Sigmoid colon (tissue), 7 donors: ENCODE results near the gene SYNDIG1L. TPM values are rescaled to one million over a fixed set of nuclear protein-coding genes. Genes with fewer than 3 reads are reported as not detected.

ENCODE experiments used
- DNase-seq: peaks from one replicate; pipeline ENCODE4 v3.0.0-alpha.2; 2019
- H3K27ac ChIP-seq, 4 donors: fragments of 200-600 bp; sonication (generic); one replicate each; pipeline ENCODE4 v1.5.1; 2016 to 2019; ENCODE audit warnings: mild to moderate bottlenecking in 1 of 4
- H3K27me3 ChIP-seq, 3 donors: fragments of 200-600 bp; sonication (generic); one replicate each; pipeline ENCODE4 v1.5.1; 2019; ENCODE audit warnings: mild to moderate bottlenecking in 1 of 3
- H3K36me3 ChIP-seq, 4 donors: fragments of 200-600 bp; sonication (generic); one replicate each; pipeline ENCODE4 v1.5.1; 2016 to 2019
- H3K4me1 ChIP-seq, 4 donors: fragments of 200-600 bp; sonication (generic); one replicate each; pipeline ENCODE4 v1.5.1; 2017 to 2019
- H3K4me3 ChIP-seq, 4 donors: fragments of 200-600 bp; sonication (generic); one replicate each; pipeline ENCODE4 v1.5.1; 2017 to 2019; ENCODE audit warnings: mild to moderate bottlenecking in 2 of 4, moderate library complexity in 1 of 4
- H3K9me3 ChIP-seq, 4 donors: fragments of 200-600 bp in 3 of 4; sonication (generic) in 3 of 4; one replicate each; pipeline versions ENCODE4 v1.5.1 to v1.6.1; 2013 to 2019
- CTCF ChIP-seq, 4 experiments: fragments of 450-650 bp in 3 of 4; fragments of 200-600 bp in 1 of 4; IDR thresholded peaks; one replicate each; pipeline ENCODE4 v1.5.1; 2016 to 2019; ENCODE audit warnings: antibody characterized with exemption in 4 of 4, mild to moderate bottlenecking in 3 of 4, moderate library complexity in 2 of 4
- EP300 ChIP-seq, 4 donors: sonication (generic); formaldehyde crosslinking; IDR thresholded peaks; one replicate each; pipeline ENCODE4 v1.6.1; 2017; ENCODE audit warnings: antibody characterized with exemption in 4 of 4
- POLR2A ChIP-seq, 2 donors: fragments of 450-650 bp; IDR thresholded peaks; one replicate each; pipeline ENCODE4 v1.6.1; 2016; ENCODE audit warnings: antibody characterized with exemption in 2 of 2, mild to moderate bottlenecking in 2 of 2, moderate library complexity in 2 of 2
- POLR2AphosphoS5 ChIP-seq, 4 donors: sonication (generic); formaldehyde crosslinking; IDR thresholded peaks; one replicate each; pipeline ENCODE4 v1.6.1; 2017; ENCODE audit warnings: antibody characterized with exemption in 4 of 4
- WGBS, 2 donors: extraction: QIAGEN DNeasy Blood & Tissue Kit; methylation state at CpG; one replicate each; pipeline ENCODE4 v1.1.7; 2013; 5-methylcytosine and 5-hydroxymethylcytosine counted together
- intact Hi-C: fragments of 100-400 bp; cut with DNase I; formaldehyde crosslinking; loops from one replicate; pipeline ENCODE4 v1.15.1; 2023
- polyA plus RNA-seq, 3 donors: library from polyadenylated mRNA; stranded (reverse); fragments of 200-250 nt; gene quantifications; one replicate each; pipeline ENCODE4 v1.2.3, GENCODE V29; 2013
- total RNA-seq, 4 donors: library from RNA; depleted of rRNA; stranded (reverse); fragments of >200 nt; gene quantifications; one replicate each; pipeline ENCODE4 v1.1.0, GENCODE V29; 2016
- donor health status: healthy with polysubstance abuse.
- donor health status: Bipolar disorder and iron deficiency.
- donor health status: healthy.

The SYNDIG1L gene
- total and polyA plus RNA-seq, 7 donors, result under 0.01 to 1.7 (median 0.20) TPM; not detected in 4

GRCh38 chr14:74411671-74412070 is 14.3 kb downstream of the SYNDIG1L start:
- 76 to 84% methylated on average over 7 of the region's 7 CpGs for WGBS, 2 donors
- Histone ChIP-seq H3K4me3 (no peak overlapping the region), H3K4me1 (no peaks in the 10 kb centered on the region), H3K27me3 (peaks cover 0 to 15% (median 9%) of the 10 kb centered on the region in 3 donors), H3K36me3 (no peaks in the 10 kb centered on the region), H3K9me3 (no peaks in the 10 kb centered on the region), H3K27ac (no peak overlapping the region)
- intact Hi-C loops, result no loop called here
- TF ChIP-seq CTCF (IDR thresholded peaks at IDR 0.05), result no peak
- peak; percentile 41 for DNase-seq

GRCh38 chr14:74409441-74409840 is 16.6 kb downstream of the SYNDIG1L start:
- TF ChIP-seq POLR2A (IDR thresholded peaks at IDR 0.05) (no peak), CTCF (IDR thresholded peaks at IDR 0.05) (no peak), EP300 (IDR thresholded peaks at IDR 0.05) (no peak)
- Histone ChIP-seq H3K9me3 (no peaks in the 10 kb centered on the region), H3K27me3 (peaks cover 0 to 21% (median 5%) of the 10 kb centered on the region in 3 donors), H3K36me3 (no peaks in the 10 kb centered on the region), H3K27ac (no peak overlapping the region), H3K4me3 (no peak overlapping the region), H3K4me1 (no peaks in the 10 kb centered on the region)
- 84% methylated on average over 6 of the region's 6 CpGs for WGBS, 2 donors
- DNase-seq, result peak; percentile 46
- intact Hi-C loops, result no loop called here

- Histone ChIP-seq H3K9me3 (no peaks in the 10 kb centered on the region), H3K27me3 (peaks cover 0 to 26% (median 5%) of the 10 kb centered on the region in 3 donors), H3K4me1 (no peaks in the 10 kb centered on the region), H3K4me3 (no peak overlapping the region), H3K36me3 (no peaks in the 10 kb centered on the region), H3K27ac (no peak overlapping the region)
- intact Hi-C loops, result no loop called here
- no peak for DNase-seq
- 84 to 91% methylated on average over 3 of the region's 3 CpGs for WGBS, 2 donors
- TF ChIP-seq CTCF (IDR thresholded peaks at IDR 0.05), result no peak
- no peak for TF ChIP-seq POLR2A (IDR thresholded peaks at IDR 0.05)
- TF ChIP-seq POLR2AphosphoS5 (IDR thresholded peaks at IDR 0.05), result no peak
- no peak for TF ChIP-seq EP300 (IDR thresholded peaks at IDR 0.05)
Measured at GRCh38 chr14:74408870-74409269, 17.1 kb downstream of the SYNDIG1L start.

GRCh38 chr14:74407801-74408154 is 18.2 kb downstream of the SYNDIG1L start:
- Histone ChIP-seq H3K27me3 (peaks cover 0 to 36% (median 5%) of the 10 kb centered on the region in 3 donors), H3K4me1 (no peaks in the 10 kb centered on the region), H3K27ac (no peak overlapping the region), H3K36me3 (no peaks in the 10 kb centered on the region), H3K9me3 (no peaks in the 10 kb centered on the region), H3K4me3 (no peak overlapping the region)
- intact Hi-C loops, result no loop called here
- no peak for DNase-seq
- TF ChIP-seq EP300 (IDR thresholded peaks at IDR 0.05) (no peak), POLR2AphosphoS5 (IDR thresholded peaks at IDR 0.05) (no peak), POLR2A (IDR thresholded peaks at IDR 0.05) (no peak), CTCF (IDR thresholded peaks at IDR 0.05) (no peak)
- WGBS, 2 donors, result 82 to 91% methylated on average over 5 of the region's 5 CpGs

- peaks cover 0 to 4% (median under 1%) of the 10 kb centered on the region in 4 donors for H3K4me1 ChIP-seq
- H3K4me3 ChIP-seq, result no peak overlapping the region
- WGBS, 2 donors, result 90 to 91% methylated on average over 17 of the region's 17 CpGs
- intact Hi-C loops, result no loop called here
- H3K9me3 ChIP-seq, result no peaks in the 10 kb centered on the region
- peak; percentile 62 for DNase-seq
- no peaks in the 10 kb centered on the region for H3K36me3 ChIP-seq
- no peak for TF ChIP-seq POLR2A (IDR thresholded peaks at IDR 0.05)
- TF ChIP-seq EP300 (IDR thresholded peaks at IDR 0.05), result no peak
- no peak overlapping the region for H3K27ac ChIP-seq
- H3K27me3 ChIP-seq, result peaks cover 0 to 41% (median 8%) of the 10 kb centered on the region in 3 donors
Measured at GRCh38 chr14:74407021-74407800, 18.8 kb downstream of the SYNDIG1L start.
